HepG2 (cell line): Measurements from ENCODE around the gene WIPF3. TPM values are rescaled to one million over a fixed set of nuclear protein-coding genes. Genes with fewer than 3 reads are reported as not detected.

Experiments used
- ATAC-seq: fragments of 200-7000 bp; cut with Tn5 transposase; 3 replicates; pipeline ENCODE4 v1.9.1; 2020; ENCODE audit warnings: mild to moderate bottlenecking, moderate library complexity
- BruUV-seq: library from RNA; stranded (reverse); fragments of 400-500 nt; replicated peaks from 2 replicates; lab custom pipeline; 2021; lab: Mats Ljungman, UMichigan
- CTCF ChIA-PET: fragments of 300-600 bp; formaldehyde crosslinking; extraction: SDS; loops from one replicate; lab custom pipeline; 2021; ENCODE audit warnings: low total read pairs, inconsistent platforms, low intra/inter-chr PET ratio; lab: Yijun Ruan, JAX
- POLR2A ChIA-PET: fragments of 350-600 bp; sonication (Branson Sonifier 250); formaldehyde crosslinking; loops from one replicate; lab custom pipeline; 2020; ENCODE audit warnings: antibody characterized with exemption, inconsistent platforms; lab: Yijun Ruan, JAX
- DNase-seq: peaks from one replicate; pipeline ENCODE4 v3.0.0-alpha.2; 2015; ENCODE audit warnings: low spot score
- FAIRE-seq: peaks from 3 replicates; lab custom pipeline; 2011; peaks lifted over from hg19 to GRCh38; lab: Jason Lieb, UNC
- H2AFZ ChIP-seq: one replicate; pipeline ENCODE4 v1.6.1; 2011; ENCODE audit warnings: low read length, inconsistent platforms
- H3K27ac ChIP-seq: fragments of 300-600 bp; 3 replicates; pipeline ENCODE4 v1.8.0; 2011; ENCODE audit warnings: mixed run types, mild to moderate bottlenecking, mixed read lengths, low read length, inconsistent platforms; ENCODE audit not compliant: insufficient read depth; ENCODE audit errors: extremely low read length
- H3K27me3 ChIP-seq, 2 experiments: fragments of 200-600 bp in 1 of 2; 2 replicates in 1 of 2; 3 replicates in 1 of 2; pipeline versions ENCODE4 v1.6.0 to v1.8.0; 2011; ENCODE audit warnings: low read length in 2 of 2, mild to moderate bottlenecking in 2 of 2, moderate library complexity in 2 of 2, inconsistent platforms in 1 of 2; ENCODE audit not compliant: insufficient read depth in 2 of 2, control insufficient read depth in 1 of 2
- H3K36me3 ChIP-seq, 2 experiments: fragments of 200-600 bp in 1 of 2; replicated peaks in 1 of 2; 2 replicates in 1 of 2; 3 replicates in 1 of 2; pipeline versions ENCODE4 v1.5.1 to v1.8.0; 2011; ENCODE audit warnings: low read length in 2 of 2, inconsistent platforms in 1 of 2; ENCODE audit not compliant: insufficient read depth in 2 of 2, control insufficient read depth in 1 of 2
- H3K4me1 ChIP-seq: 2 replicates; pipeline ENCODE4 v1.5.1; 2012; ENCODE audit warnings: low read length, inconsistent platforms; ENCODE audit not compliant: insufficient read depth
- H3K4me2 ChIP-seq: 2 replicates; pipeline ENCODE4 v1.6.0; 2011; ENCODE audit warnings: low read depth, low read length, inconsistent platforms
- H3K4me3 ChIP-seq, 3 experiments: fragments of 200-600 bp in 1 of 3; sonication (generic), shearing (Covaris generic) in 1 of 3; replicated peaks in 1 of 3; 2 replicates each; pipeline ENCODE4 v1.5.1; 2011 to 2016; ENCODE audit warnings: low read length in 3 of 3, inconsistent platforms in 2 of 3, low read depth in 2 of 3, mild to moderate bottlenecking in 2 of 3, control low read depth in 1 of 3, mixed read lengths in 1 of 3; ENCODE audit not compliant: insufficient read depth in 1 of 3
- H3K79me2 ChIP-seq: one replicate; pipeline ENCODE4 v1.6.1; 2011; ENCODE audit warnings: low read length, inconsistent platforms; ENCODE audit not compliant: insufficient read depth
- H3K9ac ChIP-seq: 2 replicates; pipeline ENCODE4 v1.6.0; 2011; ENCODE audit warnings: mild to moderate bottlenecking, low read depth, low read length, inconsistent platforms; ENCODE audit not compliant: insufficient read depth
- H3K9me3 ChIP-seq: 2 replicates; pipeline ENCODE4 v1.5.1; 2012; ENCODE audit warnings: mild to moderate bottlenecking, low read length
- H4K20me1 ChIP-seq: 2 replicates; pipeline ENCODE4 v1.6.0; 2011; ENCODE audit warnings: inconsistent platforms, mild to moderate bottlenecking, low read length, moderate library complexity; ENCODE audit not compliant: insufficient read depth
- ATM ChIP-seq: fragments of 450-650 bp; IDR thresholded peaks from 2 replicates; pipeline ENCODE4 v1.7.1; 2017; ENCODE audit warnings: mild to moderate bottlenecking, borderline replicate concordance
- BCL6 ChIP-seq: IDR thresholded peaks from 2 replicates; pipeline ENCODE4 v1.6.1; 2016; ENCODE audit warnings: missing genetic modification reagents, missing compliant biosample characterization
- GABPA ChIP-seq, 2 experiments: IDR thresholded peaks; 2 replicates each; pipeline ENCODE4 v1.6.1; 2011 to 2016; ENCODE audit warnings: low read depth in 2 of 2, low read length in 1 of 2, missing biosample characterization in 1 of 2, missing genetic modification characterization in 1 of 2
- GTF3A ChIP-seq: sonication (generic); formaldehyde crosslinking; conservative IDR thresholded peaks from 2 replicates; pipeline ENCODE4 v1.4.0; 2020; ENCODE audit warnings: mild to moderate bottlenecking, missing genetic modification reagents
- HMGA1 ChIP-seq: sonication (generic); formaldehyde crosslinking; conservative IDR thresholded peaks from 2 replicates; pipeline ENCODE4 v1.4.0; 2020; ENCODE audit warnings: missing genetic modification reagents
- HOXA3 ChIP-seq: sonication (generic); formaldehyde crosslinking; IDR thresholded peaks from 2 replicates; pipeline ENCODE4 v1.5.0; 2020; ENCODE audit warnings: missing genetic modification reagents
- KDM4B ChIP-seq: sonication (generic); formaldehyde crosslinking; IDR thresholded peaks from 2 replicates; pipeline ENCODE4 v1.4.0; 2020; ENCODE audit warnings: missing genetic modification reagents
- NBN ChIP-seq: fragments of 450-650 bp; conservative IDR thresholded peaks from 2 replicates; pipeline ENCODE4 v1.6.1; 2017
- PRPF4 ChIP-seq: fragments of 200-400 bp; formaldehyde crosslinking; IDR thresholded peaks from 2 replicates; pipeline ENCODE4 v1.6.1; 2016; ENCODE audit warnings: low read length, low read depth; ENCODE audit not compliant: poor library complexity, severe bottlenecking
- TARDBP ChIP-seq: sonication (generic); formaldehyde crosslinking; IDR thresholded peaks from 2 replicates; pipeline ENCODE4 v1.8.0; 2022; ENCODE audit warnings: mild to moderate bottlenecking, missing genetic modification reagents
- TRIM24 ChIP-seq: sonication (generic); formaldehyde crosslinking; IDR thresholded peaks from 2 replicates; pipeline ENCODE4 v1.8.0; 2022; ENCODE audit warnings: mild to moderate bottlenecking, missing genetic modification reagents
- U2AF2 ChIP-seq: fragments of 200-400 bp; formaldehyde crosslinking; IDR thresholded peaks from 2 replicates; pipeline ENCODE4 v1.6.1; 2017; ENCODE audit warnings: low read depth, mild to moderate bottlenecking, low read length
- ZNF510 ChIP-seq: sonication (generic); formaldehyde crosslinking; IDR thresholded peaks from 2 replicates; pipeline ENCODE4 v1.4.0; 2020; ENCODE audit warnings: low read depth, mild to moderate bottlenecking, missing genetic modification reagents
- ZNF563 ChIP-seq: sonication (generic); formaldehyde crosslinking; IDR thresholded peaks from 2 replicates; pipeline ENCODE4 v1.8.0; 2022; ENCODE audit warnings: mild to moderate bottlenecking, moderate library complexity, missing genetic modification reagents
- WGBS: methylation state at CpG from one replicate; pipeline ENCODE4 v1.1.6; 2017; ENCODE audit warnings: low lambda C conversion rate; 5-methylcytosine and 5-hydroxymethylcytosine counted together
- in situ Hi-C: cut with HindIII; loops from 2 replicates; pipeline ENCODE4 v1.10.0; 2017; ENCODE audit warnings: low pct_unique_long_range_greater_than_20kb; ENCODE audit not compliant: extremely low pct_ligation_motif_present
- intact Hi-C: fragments of 100-400 bp; cut with micrococcal nuclease; formaldehyde crosslinking; loops from one replicate; pipeline ENCODE4 v1.10.0; 2022; ENCODE audit not compliant: unreplicated experiment
- polyA plus RNA-seq, 8 experiments: library from polyadenylated mRNA; depleted of rRNA in 3 of 8; stranded (reverse) in 7 of 8; unstranded in 1 of 8; fragments of >200 nt; fragmentation: Illumina TruSeq in 4 of 8; extraction: Trizol in 4 of 8; gene quantifications; 2 replicates each; pipeline versions ENCODE4 v1.2.1 to v1.2.3, GENCODE V29; 2011 to 2016; ENCODE audit warnings: low read depth in 4 of 8, missing spikeins in 1 of 8, mixed read lengths in 1 of 8; ENCODE audit not compliant: insufficient read depth in 1 of 8
- total RNA-seq, 5 experiments: library from RNA; depleted of rRNA; stranded (reverse); fragments of >200 nt; fragmentation: Illumina TruSeq; extraction: Trizol; gene quantifications; 2 replicates each; pipeline ENCODE4 v1.2.3, GENCODE V29; 2016; ENCODE audit warnings: low read depth in 1 of 5
- TF ChIP-seq, protein P1 (sequence below): IDR thresholded peaks from 2 replicates; pipeline ENCODE4 v1.6.1; 2016; ENCODE audit warnings: missing biosample characterization, missing genetic modification reagents, low read depth

The WIPF3 gene
- total and polyA plus RNA-seq, 2 of the 13 experiments (the other 11 are each of a cell fraction or from before 2014, with no cell fraction given), result 0.03 TPM; not detected in 1

DNA sequence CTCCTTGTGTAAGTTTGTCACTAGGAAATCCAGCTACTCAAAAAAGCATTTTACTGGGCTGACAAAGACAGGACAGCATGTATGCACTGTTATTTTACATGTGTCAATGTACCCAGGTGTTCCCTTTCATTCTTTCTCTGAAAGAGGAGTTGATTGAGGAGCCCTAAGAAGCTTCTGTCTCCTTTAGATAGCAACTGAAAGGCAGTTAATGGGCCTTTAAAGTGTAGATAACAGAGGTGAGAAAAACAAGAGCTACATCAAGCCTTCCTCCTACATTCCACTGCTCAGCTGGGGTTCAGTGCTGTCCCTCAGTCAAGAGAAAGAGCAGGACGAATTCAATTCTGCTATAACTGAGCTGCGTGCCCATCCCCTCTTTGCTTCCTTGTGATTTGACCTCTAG, 12.8 kb upstream of the WIPF3 start:
- H3K36me3 ChIP-seq, result no peaks in the 10 kb centered on the region
- no peaks in the 10 kb centered on the region for H3K9me3 ChIP-seq
- peaks cover 4% of the 10 kb centered on the region for H3K4me1 ChIP-seq
- H3K4me3 ChIP-seq, result no peak overlapping the region
- in situ Hi-C loops (no loop called here), intact Hi-C loops (no loop called here)
- ChIA-PET CTCF (no interaction called here), POLR2A (no interaction called here)
- no peaks in the 10 kb centered on the region for H3K79me2 ChIP-seq
- no peak for ATAC-seq
- peaks cover 0 to 3% of the 10 kb centered on the region in 2 experiments; a peak in 2 of 5 replicates for H3K27me3 ChIP-seq
- H3K27ac ChIP-seq, result no peak overlapping the region
- FAIRE-seq, result no peak
- no TSS peak for BruUV-seq
- H4K20me1 ChIP-seq, result no peaks in the 10 kb centered on the region
- no peak for DNase-seq
- no peak overlapping the region for H2AFZ ChIP-seq
- no peak overlapping the region for H3K4me2 ChIP-seq
- 0% methylated on average over 2 of the region's 2 CpGs for WGBS
- no peak overlapping the region for H3K9ac ChIP-seq
- TF ChIP-seq TARDBP (CRISPR knock-in tag) (no peak), GTF3A (CRISPR knock-in tag) (no peak), NBN (no peak), U2AF2 (no peak), GABPA (IDR thresholded peaks at IDR 0.05; ENCODE audit: low read depth, low read length) (no peak), GABPA (CRISPR knock-in tag; IDR thresholded peaks at IDR 0.05; ENCODE audit: low read depth) (no peak), BCL6 (CRISPR knock-in tag) (no peak), PRPF4 (no peak), TRIM24 (CRISPR knock-in tag) (no peak), ZNF563 (no peak), KDM4B (CRISPR knock-in tag) (no peak), ATM (no peak), HOXA3 (no peak), ZNF510 (CRISPR knock-in tag) (no peak), HMGA1 (CRISPR knock-in tag) (no peak)
- TF ChIP-seq, protein P1, sequence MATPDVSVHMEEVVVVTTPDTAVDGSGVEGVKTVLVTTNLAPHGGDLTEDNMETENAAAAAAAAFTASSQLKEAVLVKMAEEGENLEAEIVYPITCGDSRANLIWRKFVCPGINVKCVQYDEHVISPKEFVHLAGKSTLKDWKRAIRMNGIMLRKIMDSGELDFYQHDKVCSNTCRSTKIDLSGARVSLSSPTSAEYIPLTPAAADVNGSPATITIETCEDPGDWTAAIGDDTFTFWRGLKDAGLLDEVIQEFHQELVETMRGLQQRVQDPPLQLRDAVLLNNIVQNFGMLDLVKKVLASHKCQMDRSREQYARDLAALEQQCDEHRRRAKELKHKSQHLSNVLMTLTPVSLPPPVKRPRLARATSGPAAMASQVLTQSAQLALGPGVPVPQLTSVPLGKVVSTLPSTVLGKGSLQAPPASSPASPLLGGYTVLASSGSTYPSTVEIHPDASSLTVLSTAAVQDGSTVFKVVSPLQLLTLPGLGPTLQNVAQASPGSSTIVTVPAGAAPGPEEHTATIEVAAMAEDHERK (CRISPR knock-in tag), result no peak
- TF ChIP-seq, all 625 proteins: peak for 0
